Measurements from ENCODE around the gene ZBTB20.

Gene ZBTB20

GRCh38 chr3:114553949-114554593 lies 593.0 kb downstream of the ZBTB20 start (continued):
- TF ChIP-seq ZFP3 (CRISPR knock-in tag; IDR thresholded peaks at IDR 0.05) = no peak
- no peak for TF ChIP-seq GLIS3 (CRISPR knock-in tag; IDR thresholded peaks at IDR 0.05)

GRCh38 chr3:114552527-114552812 lies 594.6 kb downstream of the ZBTB20 start:
- peak; percentile 48; the same call in 2 of the 3 replicates for ATAC-seq
- TF ChIP-seq POU6F1 (CRISPR knock-in tag; IDR thresholded peaks at IDR 0.05; ENCODE audit: borderline replicate concordance, low read depth) (no peak), TSHZ2 (CRISPR knock-in tag; IDR thresholded peaks at IDR 0.05) (no peak), ZFP3 (CRISPR knock-in tag; IDR thresholded peaks at IDR 0.05) (no peak), ISL1 (CRISPR knock-in tag; IDR thresholded peaks at IDR 0.05) (no peak), ZNF70 (CRISPR knock-in tag; IDR thresholded peaks at IDR 0.05) (no peak), ARNTL (CRISPR knock-in tag; IDR thresholded peaks at IDR 0.05; ENCODE audit: borderline replicate concordance, low read depth) (no peak), OSR1 (CRISPR knock-in tag; IDR thresholded peaks at IDR 0.05) (no peak), CSRNP3 (CRISPR knock-in tag; IDR thresholded peaks at IDR 0.05) (no peak), CSDC2 (CRISPR knock-in tag; IDR thresholded peaks at IDR 0.05) (no peak), TCF4 (CRISPR knock-in tag; IDR thresholded peaks at IDR 0.05; ENCODE audit: borderline replicate concordance) (no peak), ZFP30 (CRISPR knock-in tag; IDR thresholded peaks at IDR 0.05) (no peak), GLIS3 (CRISPR knock-in tag; IDR thresholded peaks at IDR 0.05) (no peak)

GRCh38 chr3:114551770-114552526 lies 595.1 kb downstream of the ZBTB20 start:
- peak; percentile 78 for ATAC-seq
- no peak for TF ChIP-seq SNAI2 (CRISPR knock-in tag; IDR thresholded peaks at IDR 0.05)
- no peak for TF ChIP-seq GLIS3 (CRISPR knock-in tag; IDR thresholded peaks at IDR 0.05)
- TF ChIP-seq PPARA (CRISPR knock-in tag; IDR thresholded peaks at IDR 0.05; ENCODE audit: borderline replicate concordance) = no peak
- TF ChIP-seq PATZ1 (CRISPR knock-in tag; IDR thresholded peaks at IDR 0.05; ENCODE audit: borderline replicate concordance) = no peak
- TF ChIP-seq OSR1 (CRISPR knock-in tag; IDR thresholded peaks at IDR 0.05) = no peak
- TF ChIP-seq RARB (CRISPR knock-in tag; IDR thresholded peaks at IDR 0.05) = no peak
- no peak for TF ChIP-seq BACH2 (CRISPR knock-in tag; IDR thresholded peaks at IDR 0.05; ENCODE audit: borderline replicate concordance)
- TF ChIP-seq CSDC2 (CRISPR knock-in tag; IDR thresholded peaks at IDR 0.05) = no peak
- TF ChIP-seq TOX (CRISPR knock-in tag; IDR thresholded peaks at IDR 0.05; ENCODE audit: borderline replicate concordance) = no peak
- TF ChIP-seq ZNF565 (CRISPR knock-in tag; conservative IDR thresholded peaks at IDR 0.05; ENCODE audit: low read depth) = no peak
- TF ChIP-seq ZFP3 (CRISPR knock-in tag; IDR thresholded peaks at IDR 0.05) = no peak
- TF ChIP-seq ESRRG (CRISPR knock-in tag; IDR thresholded peaks at IDR 0.05) = no peak
- no peak for TF ChIP-seq ZC3H10 (CRISPR knock-in tag; IDR thresholded peaks at IDR 0.05)
- TF ChIP-seq POU6F1 (CRISPR knock-in tag; IDR thresholded peaks at IDR 0.05; ENCODE audit: borderline replicate concordance, low read depth) = no peak
- no peak for TF ChIP-seq TCF4 (CRISPR knock-in tag; IDR thresholded peaks at IDR 0.05; ENCODE audit: borderline replicate concordance)
- no peak for TF ChIP-seq ISL1 (CRISPR knock-in tag; IDR thresholded peaks at IDR 0.05)
- no peak for TF ChIP-seq CSRNP3 (CRISPR knock-in tag; IDR thresholded peaks at IDR 0.05)
- TF ChIP-seq CREB5 (CRISPR knock-in tag; IDR thresholded peaks at IDR 0.05; ENCODE audit: low read depth) = no peak
- no peak for TF ChIP-seq ZFP30 (CRISPR knock-in tag; IDR thresholded peaks at IDR 0.05)
- no peak for TF ChIP-seq ZNF8 (CRISPR knock-in tag; IDR thresholded peaks at IDR 0.05)

Data from SK-N-SH treated with all-trans-retinoic acid at 6 μM for 48 hours (cell line).